Right forelimb (tissue), 1 donor: ENCODE data around the gene FEZF2.

Experiments
- DNase-seq: peaks from one replicate; pipeline ENCODE4 v3.0.0-alpha.2; 2018

FEZF2 gene

GRCh38 chr3:62325896-62326295 lies 47.5 kb downstream of the FEZF2 start:
- DNase-seq, result no peak

GRCh38 chr3:62323241-62323640 lies 50.1 kb downstream of the FEZF2 start:
- no peak for DNase-seq
